Bronchial epithelial cell (primary cell): ENCODE results near the gene IFNAR2. TPM values are rescaled to one million over a fixed set of nuclear protein-coding genes. Genes with fewer than 3 reads are reported as not detected.
"Not testable (repeated sequence)": the region's sequence is repeated elsewhere in the genome, so short reads cannot be mapped to it uniquely, and the experiment has no call there.

Experiments
- DNase-seq: peaks from one replicate; pipeline ENCODE4 v3.0.0-alpha.2; 2010; ENCODE audit warnings: low read depth
- FAIRE-seq: peaks from 2 replicates; lab custom pipeline; 2011; peaks lifted over from hg19 to GRCh38; lab: Jason Lieb, UNC
- H3K27me3 ChIP-seq: 2 replicates; pipeline ENCODE4 v1.5.1; 2011; ENCODE audit warnings: low read length; ENCODE audit not compliant: control insufficient read depth, insufficient read depth
- H3K36me3 ChIP-seq: 2 replicates; pipeline ENCODE4 v1.5.1; 2011; ENCODE audit warnings: low read length; ENCODE audit not compliant: control insufficient read depth, insufficient read depth
- H3K4me3 ChIP-seq: 2 replicates; pipeline ENCODE4 v1.5.1; 2011; ENCODE audit warnings: mild to moderate bottlenecking, low read depth, low read length, control low read depth
- total RNA-seq: library from RNA; depleted of rRNA; stranded (reverse); fragments of >200 nt; gene quantifications from 2 replicates; pipeline ENCODE4 v1.2.1, GENCODE V29; 2014
- TF ChIP-seq, protein P1 (sequence below): IDR thresholded peaks from 2 replicates; pipeline ENCODE4 v1.5.1; 2011; ENCODE audit warnings: mild to moderate bottlenecking, moderate library complexity, low read length, control low read depth, inconsistent platforms; ENCODE audit not compliant: insufficient read depth, severe bottlenecking

Gene IFNAR2
- total RNA-seq, 1 donor from 2014 or later: 2.1 TPM

DNA sequence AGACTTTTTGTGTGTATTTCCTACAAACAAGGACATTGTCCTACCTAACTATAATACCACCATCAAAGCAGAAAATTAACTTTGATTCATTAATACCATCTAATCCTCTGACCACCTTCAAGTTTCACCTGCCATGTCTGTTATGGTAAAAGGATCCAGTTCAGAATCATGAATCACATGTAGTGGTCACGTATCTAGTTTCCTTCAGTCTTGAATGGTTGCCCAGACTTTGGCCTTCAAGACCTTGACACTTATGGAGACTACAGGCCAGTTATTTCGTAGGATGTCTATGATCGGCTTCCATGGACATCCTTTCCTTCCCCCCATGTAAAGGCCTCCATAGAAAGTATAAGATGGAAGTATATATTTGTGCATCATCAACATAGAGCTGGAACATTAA is 10.4 kb upstream of the IFNAR2 start:
- TF ChIP-seq, protein P1, sequence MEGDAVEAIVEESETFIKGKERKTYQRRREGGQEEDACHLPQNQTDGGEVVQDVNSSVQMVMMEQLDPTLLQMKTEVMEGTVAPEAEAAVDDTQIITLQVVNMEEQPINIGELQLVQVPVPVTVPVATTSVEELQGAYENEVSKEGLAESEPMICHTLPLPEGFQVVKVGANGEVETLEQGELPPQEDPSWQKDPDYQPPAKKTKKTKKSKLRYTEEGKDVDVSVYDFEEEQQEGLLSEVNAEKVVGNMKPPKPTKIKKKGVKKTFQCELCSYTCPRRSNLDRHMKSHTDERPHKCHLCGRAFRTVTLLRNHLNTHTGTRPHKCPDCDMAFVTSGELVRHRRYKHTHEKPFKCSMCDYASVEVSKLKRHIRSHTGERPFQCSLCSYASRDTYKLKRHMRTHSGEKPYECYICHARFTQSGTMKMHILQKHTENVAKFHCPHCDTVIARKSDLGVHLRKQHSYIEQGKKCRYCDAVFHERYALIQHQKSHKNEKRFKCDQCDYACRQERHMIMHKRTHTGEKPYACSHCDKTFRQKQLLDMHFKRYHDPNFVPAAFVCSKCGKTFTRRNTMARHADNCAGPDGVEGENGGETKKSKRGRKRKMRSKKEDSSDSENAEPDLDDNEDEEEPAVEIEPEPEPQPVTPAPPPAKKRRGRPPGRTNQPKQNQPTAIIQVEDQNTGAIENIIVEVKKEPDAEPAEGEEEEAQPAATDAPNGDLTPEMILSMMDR: no peak
- Histone ChIP-seq H3K27me3 (no peaks in the 10 kb centered on the region), H3K36me3 (no peaks in the 10 kb centered on the region), H3K4me3 (no peak overlapping the region)
- DNase-seq (no peak), FAIRE-seq (no peak)

- DNase-seq (no peak), FAIRE-seq (no peak)
- TF ChIP-seq, protein P1: no peak
- Histone ChIP-seq H3K36me3 (no peaks in the 10 kb centered on the region), H3K4me3 (no peak overlapping the region), H3K27me3 (no peaks in the 10 kb centered on the region)
These were observed 9.8 kb upstream of the IFNAR2 start for GRCh38 chr21:33219954-33220353.

DNA sequence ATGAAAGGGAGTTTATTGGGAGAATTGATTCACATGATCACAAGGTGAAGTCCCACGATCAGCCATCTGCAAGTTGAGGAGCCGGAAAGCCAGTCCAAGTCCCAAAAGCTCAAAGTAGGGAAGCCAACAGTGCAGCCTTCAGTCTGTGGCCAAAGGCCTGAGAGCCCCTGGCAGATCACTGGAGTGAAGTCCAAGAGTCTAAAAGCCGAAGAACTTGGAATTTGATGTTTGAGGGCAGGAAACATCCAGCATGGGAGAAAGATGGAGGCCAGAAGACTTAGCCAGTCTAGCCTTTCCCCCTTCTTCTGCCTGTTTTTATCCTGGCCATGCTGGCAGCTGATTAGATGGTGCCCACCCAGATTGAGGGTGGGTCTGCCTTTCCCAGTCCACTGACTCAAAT is 4.4 kb upstream of the IFNAR2 start:
- not testable (repeated sequence) for H3K4me3 ChIP-seq, FAIRE-seq, H3K27me3 ChIP-seq, DNase-seq, H3K36me3 ChIP-seq

GRCh38 chr21:33228455-33228854 is 1.3 kb upstream of the IFNAR2 start:
- Histone ChIP-seq H3K36me3 (no peaks in the 10 kb centered on the region), H3K4me3 (no peak overlapping the region), H3K27me3 (no peaks in the 10 kb centered on the region)
- TF ChIP-seq, protein P1: no peak
- FAIRE-seq (no peak), DNase-seq (no peak)

- no peaks in the 10 kb centered on the region for H3K36me3 ChIP-seq
- H3K27me3 ChIP-seq: no peaks in the 10 kb centered on the region
- DNase-seq (no peak), FAIRE-seq (no peak)
- H3K4me3 ChIP-seq: peak overlapping the region; percentile 22
- TF ChIP-seq, protein P1: no peak
These were observed 497 bp upstream of the IFNAR2 start for GRCh38 chr21:33229099-33229783.

DNA sequence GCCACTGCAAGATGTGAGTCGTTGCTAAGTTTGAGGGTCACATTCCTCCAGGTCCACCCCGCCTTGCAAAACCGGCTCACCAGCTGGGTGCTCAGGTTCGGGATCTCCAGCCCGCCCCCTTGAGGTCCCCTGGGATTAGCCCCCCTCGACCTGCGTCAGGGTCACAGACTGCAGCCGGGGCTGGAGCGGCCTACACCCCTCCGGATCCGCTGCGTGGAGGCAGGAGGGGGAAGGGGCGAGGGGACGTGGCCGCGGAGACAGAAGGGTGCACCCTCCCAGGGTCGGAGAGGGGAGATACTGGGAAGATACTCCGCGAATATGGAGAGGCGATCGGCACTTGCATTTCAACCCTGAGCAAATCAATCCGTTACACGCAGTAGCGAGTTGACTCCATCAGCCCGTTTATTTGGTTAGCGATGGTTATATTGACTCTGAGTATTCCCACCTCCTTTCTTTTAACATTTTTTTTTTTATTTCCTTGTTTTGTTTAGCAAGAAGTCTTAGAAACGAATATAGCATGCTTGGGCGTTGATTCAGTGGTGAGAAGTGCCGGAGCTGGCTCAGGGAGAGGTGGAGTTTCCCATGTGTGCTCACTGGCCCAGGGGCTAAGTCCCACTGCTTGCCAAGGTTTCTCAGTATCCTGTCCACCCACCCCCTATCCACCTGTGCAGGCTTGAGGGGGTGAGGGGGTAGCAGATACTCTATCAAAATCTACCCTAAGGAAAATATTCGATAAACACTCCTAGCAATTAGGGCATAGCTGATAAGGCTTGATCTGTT is 997 bp downstream of the IFNAR2 start:
- H3K4me3 ChIP-seq: peak overlapping the region; percentile 95
- H3K36me3 ChIP-seq: no peaks in the 10 kb centered on the region
- TF ChIP-seq, protein P1: peak; percentile 21
- FAIRE-seq (no peak), DNase-seq (peak; percentile 91)
- H3K27me3 ChIP-seq: no peaks in the 10 kb centered on the region
